SH-SY5Y (cell line): ENCODE data around the gene POLR2B.

Experiments used
- GATA2 ChIP-seq: IDR thresholded peaks from 2 replicates; pipeline ENCODE4 v1.6.1; 2011; ENCODE audit warnings: mild to moderate bottlenecking, low read depth, low read length
- GATA3 ChIP-seq: IDR thresholded peaks from 2 replicates; pipeline ENCODE4 v1.6.1; 2011; ENCODE audit warnings: low read depth, mild to moderate bottlenecking, low read length, moderate library complexity

POLR2B gene

GRCh38 chr4:56976283-56976836 lies 2.3 kb upstream of the POLR2B start:
- TF ChIP-seq GATA2 (no peak), GATA3 (no peak)

DNA sequence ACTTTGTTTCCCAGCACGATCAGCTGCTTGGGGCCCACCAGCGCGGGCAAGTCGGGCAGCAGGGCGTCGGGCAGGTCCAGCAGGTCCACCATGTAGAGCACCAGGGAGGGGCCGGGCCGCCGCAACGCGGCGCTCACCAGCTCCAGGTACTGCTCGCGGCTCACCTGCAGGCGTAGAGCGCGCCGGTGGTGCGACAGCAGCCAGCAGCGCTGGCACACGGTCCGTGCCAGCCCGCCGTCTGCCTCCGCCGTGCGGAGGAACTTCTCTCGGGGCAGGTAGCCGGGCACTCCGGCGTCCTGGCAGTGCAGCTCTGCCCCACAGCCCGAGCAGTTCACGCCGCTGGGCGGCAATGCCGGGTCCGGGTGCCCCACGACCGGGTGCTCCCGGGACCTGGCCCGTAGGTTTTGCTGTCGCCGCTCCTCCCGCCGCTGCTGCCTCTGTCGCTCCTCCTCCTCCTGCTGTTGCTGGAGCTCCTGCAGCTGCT lies 1.8 kb upstream of the POLR2B start:
- TF ChIP-seq GATA2 (no peak), GATA3 (no peak)

DNA sequence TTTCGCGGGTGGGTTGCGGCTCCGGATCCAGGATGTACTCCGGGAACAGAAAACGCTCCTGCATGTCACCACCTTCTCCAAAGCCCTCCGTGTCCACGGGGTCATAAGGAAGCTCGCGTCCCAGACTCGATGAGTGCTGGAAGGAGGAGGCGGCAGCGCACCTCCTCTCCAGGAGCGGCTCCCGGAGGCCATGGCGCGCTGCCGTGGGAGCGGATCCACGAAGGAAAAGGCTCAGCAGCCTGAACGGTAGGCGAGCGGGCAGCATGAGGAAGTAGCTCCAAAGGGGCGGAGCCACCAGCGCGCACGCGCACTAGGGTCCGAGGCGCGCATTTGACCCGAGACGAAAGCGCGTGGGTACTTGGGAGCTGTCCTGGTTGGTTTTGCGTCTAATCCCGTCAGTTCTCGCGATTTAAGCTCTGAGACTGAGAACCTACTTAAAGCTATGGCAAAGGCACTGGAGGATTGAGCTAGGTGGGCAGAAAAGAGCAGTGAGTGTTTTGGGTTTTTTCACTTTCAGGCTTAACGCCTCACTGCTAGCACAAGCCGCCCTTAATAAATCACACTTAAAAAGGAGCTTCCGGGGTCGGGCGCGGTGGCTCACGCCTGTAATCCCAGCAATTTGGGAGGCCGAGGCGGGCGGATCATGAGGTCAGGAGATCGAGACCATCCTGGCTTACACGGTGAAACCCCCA lies 1.2 kb upstream of the POLR2B start, which contains the start of gene NOA1:
TSS of gene NOA1 (minus strand) at position 286 of the 692 bp plus-strand sequence. CDS start at position 265, 21 bp downstream.
- TF ChIP-seq GATA2 (no peak), GATA3 (no peak)

- no peak for TF ChIP-seq GATA3
These were observed 851 bp downstream of the POLR2B start for GRCh38 chr4:56979421-56980072.

DNA sequence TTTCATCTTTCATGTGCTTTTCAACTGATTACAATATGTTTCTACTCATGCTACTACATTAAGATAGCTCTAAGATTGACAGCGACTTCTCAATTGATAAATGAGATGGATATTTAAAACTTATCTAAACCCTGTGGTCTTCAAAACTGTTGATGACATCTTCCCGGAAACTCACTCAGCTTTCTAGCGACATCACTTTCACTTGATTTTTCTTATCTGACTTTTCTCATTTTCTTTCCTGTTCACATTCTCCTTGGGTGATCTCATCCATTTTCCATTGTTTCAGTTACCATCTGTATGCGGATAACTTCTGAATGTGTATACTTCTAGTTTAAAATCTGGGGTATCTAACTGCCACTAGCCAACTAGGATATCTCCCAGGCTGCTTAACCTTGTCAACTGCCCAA lies 3.1 kb downstream of the POLR2B start:
- no peak for TF ChIP-seq GATA3
- no peak for TF ChIP-seq GATA2

DNA sequence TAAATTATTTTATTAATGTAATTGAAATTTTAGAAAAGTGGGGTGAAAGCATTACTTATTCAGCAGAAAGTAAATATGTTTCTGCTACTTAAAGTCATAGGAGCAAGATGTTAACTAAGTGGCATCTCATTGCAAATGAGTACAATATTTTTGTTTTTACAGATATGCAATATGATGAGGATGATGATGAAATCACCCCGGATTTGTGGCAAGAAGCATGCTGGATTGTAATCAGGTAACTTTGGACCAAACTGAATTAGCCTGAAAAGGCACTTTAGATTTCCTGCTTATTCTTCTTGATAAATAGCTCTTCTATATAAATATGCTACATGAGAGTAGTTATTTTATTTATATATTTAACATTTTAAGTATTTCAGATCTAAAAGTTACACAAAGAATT lies 7.5 kb downstream of the POLR2B start:
- TF ChIP-seq GATA3 (no peak), GATA2 (no peak)

DNA sequence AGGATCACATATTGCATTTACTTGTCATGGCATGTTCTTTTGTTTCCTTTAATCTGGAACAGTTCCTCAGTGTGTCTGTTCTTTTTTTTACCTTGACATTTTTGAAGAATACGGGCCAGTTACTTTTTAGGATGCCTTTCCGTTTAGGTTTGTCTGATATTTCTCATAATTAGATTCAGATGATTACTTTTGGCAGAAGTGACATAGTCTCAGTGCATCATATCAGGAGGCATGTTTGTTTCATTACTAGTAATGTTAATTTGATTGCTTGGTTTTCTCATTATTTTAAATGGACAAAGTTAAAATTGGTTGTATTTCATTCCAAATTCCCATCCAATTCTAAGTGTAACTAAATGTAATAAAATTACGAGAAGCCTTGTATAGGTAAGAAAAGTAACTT lies 8.3 kb downstream of the POLR2B start:
- TF ChIP-seq GATA3 (no peak), GATA2 (no peak)

GRCh38 chr4:56990109-56990905 lies 11.6 kb downstream of the POLR2B start:
- TF ChIP-seq GATA2, result no peak

GRCh38 chr4:56995525-56995924 lies 16.8 kb downstream of the POLR2B start:
- TF ChIP-seq GATA2 (no peak), GATA3 (no peak)

DNA sequence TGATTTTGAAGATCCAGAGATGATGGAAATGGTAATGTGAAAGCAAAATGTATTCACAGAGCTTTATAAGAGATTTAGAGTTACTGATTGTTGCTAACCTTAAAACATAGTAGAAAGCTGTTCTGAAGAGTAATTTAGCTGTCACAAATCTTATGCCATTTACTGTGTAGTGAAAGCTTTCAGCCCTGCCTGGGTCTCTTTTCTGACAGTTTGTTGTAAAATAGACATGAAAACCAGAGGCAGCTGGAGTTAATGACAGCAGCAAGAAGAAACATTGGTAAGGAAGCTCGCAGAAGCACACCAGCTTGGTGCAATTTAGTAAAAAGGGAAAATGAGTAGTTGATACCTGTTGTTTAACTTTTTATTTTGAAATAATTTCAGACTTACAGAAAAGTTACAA lies 21.1 kb downstream of the POLR2B start:
- TF ChIP-seq GATA2, result no peak
- no peak for TF ChIP-seq GATA3

DNA sequence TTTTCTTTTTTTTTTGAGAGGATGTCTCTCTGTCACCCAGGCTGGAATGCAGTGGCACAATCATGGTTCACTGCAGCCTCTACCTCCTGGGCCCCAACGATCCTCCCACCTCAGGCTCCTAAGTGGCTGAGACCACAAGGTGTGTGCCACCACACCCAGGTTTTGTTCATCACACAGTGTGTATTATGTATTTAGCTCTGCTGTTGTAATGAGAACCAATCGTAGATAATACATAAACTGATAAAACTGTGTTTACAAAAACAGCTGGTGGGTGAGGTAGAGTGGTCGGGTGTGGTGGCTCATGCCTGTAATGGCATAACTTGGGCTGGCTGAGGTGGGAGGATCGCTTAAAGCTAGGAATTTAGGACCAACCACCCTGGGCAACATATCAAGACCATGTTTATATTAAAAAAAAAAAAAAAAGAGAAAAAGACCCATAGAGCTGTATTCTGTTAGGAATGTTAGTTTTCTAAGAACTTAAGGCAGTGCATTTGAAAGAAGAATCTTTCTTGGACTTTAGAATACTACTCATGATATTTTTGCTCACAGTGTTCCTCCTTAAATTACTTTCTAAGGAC lies 34.9 kb downstream of the POLR2B start:
- no peak for TF ChIP-seq GATA3
- no peak for TF ChIP-seq GATA2

DNA sequence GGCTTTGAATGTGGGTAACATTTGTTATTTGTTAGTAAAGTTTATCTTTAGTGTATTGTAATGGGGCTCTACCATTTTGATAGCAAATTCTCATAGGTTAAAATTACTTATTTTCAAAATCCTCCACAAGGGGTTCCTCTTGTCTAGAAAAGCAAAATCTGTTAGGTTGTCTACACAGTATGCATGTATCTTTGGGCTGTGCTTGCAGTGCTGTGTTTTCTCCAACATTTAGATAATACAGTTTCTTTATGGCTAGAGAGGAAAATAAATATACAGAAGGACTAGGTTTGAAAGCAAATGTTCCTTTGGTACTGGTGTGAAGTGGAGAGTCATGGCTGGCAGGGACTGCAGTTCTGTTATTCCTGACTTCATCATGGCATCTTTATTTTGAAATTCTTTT lies 40.3 kb downstream of the POLR2B start:
- TF ChIP-seq GATA3 (no peak), GATA2 (no peak)

GRCh38 chr4:57020467-57021101 lies 41.9 kb downstream of the POLR2B start:
- TF ChIP-seq GATA2 (no peak), GATA3 (no peak)
